ENCODE data around the gene KCNK15.

KCNK15 gene

DNA sequence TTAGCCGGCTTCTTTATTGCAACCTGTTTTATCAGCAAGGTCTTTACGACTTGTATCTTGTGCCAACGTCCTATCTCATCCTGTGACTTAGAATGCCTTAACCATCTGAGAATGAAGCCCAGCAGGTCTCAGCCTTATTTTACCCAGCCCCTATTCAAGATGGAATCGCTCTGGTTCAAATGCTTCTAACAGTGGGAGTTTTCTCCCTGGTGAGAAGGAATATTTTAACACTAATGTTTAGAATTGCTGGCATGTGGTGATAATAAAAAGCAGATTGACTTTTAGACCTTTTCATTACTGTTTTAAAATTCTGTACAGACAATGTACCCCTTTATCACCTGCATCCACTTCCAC, 9.9 kb upstream of the KCNK15 start:
- H3K27me3 ChIP-seq (ENCODE audit: insufficient read depth, low read length), result no peaks in the 10 kb centered on the region
- no peaks in the 10 kb centered on the region for H3K9me3 ChIP-seq (ENCODE audit: low read length)
- H4K20me1 ChIP-seq (ENCODE audit: insufficient read depth, low read length), result no peaks in the 10 kb centered on the region
- H3K4me3 ChIP-seq (ENCODE audit: low read depth, low read length, poor library complexity, severe bottlenecking), result peak overlapping the region; percentile 50
- H3K9me2 ChIP-seq (ENCODE audit: low read depth, low read length), result no peaks in the 10 kb centered on the region
- H3K79me2 ChIP-seq (ENCODE audit: insufficient read depth, low read length), result no peaks in the 10 kb centered on the region
- H3K4me2 ChIP-seq (ENCODE audit: low read length), result peak overlapping the region; percentile 72
- H3K9ac ChIP-seq (ENCODE audit: low read length), result no peak overlapping the region; the same call in 1 of the 2 replicates
- H2AFZ ChIP-seq (ENCODE audit: low read length), result peak overlapping the region; percentile 50; the same call in 1 of the 2 replicates
- TF ChIP-seq, protein P1, sequence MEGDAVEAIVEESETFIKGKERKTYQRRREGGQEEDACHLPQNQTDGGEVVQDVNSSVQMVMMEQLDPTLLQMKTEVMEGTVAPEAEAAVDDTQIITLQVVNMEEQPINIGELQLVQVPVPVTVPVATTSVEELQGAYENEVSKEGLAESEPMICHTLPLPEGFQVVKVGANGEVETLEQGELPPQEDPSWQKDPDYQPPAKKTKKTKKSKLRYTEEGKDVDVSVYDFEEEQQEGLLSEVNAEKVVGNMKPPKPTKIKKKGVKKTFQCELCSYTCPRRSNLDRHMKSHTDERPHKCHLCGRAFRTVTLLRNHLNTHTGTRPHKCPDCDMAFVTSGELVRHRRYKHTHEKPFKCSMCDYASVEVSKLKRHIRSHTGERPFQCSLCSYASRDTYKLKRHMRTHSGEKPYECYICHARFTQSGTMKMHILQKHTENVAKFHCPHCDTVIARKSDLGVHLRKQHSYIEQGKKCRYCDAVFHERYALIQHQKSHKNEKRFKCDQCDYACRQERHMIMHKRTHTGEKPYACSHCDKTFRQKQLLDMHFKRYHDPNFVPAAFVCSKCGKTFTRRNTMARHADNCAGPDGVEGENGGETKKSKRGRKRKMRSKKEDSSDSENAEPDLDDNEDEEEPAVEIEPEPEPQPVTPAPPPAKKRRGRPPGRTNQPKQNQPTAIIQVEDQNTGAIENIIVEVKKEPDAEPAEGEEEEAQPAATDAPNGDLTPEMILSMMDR (IDR thresholded peaks at IDR 0.05; ENCODE audit: low read length), result no peak
- TF ChIP-seq EZH2 (IDR thresholded peaks at IDR 0.05; ENCODE audit: borderline replicate concordance, low read length), result no peak
- peaks cover 15% of the 10 kb centered on the region for H3K4me1 ChIP-seq (ENCODE audit: insufficient read depth, low read length, severe bottlenecking)
- H3F3A ChIP-seq (ENCODE audit: insufficient read depth, low read length), result no peaks in the 10 kb centered on the region
- H3K27ac ChIP-seq (ENCODE audit: low read depth, low read length, poor library complexity, severe bottlenecking), result no peak overlapping the region
- H3K36me3 ChIP-seq (ENCODE audit: insufficient read depth, low read length), result peaks cover 14% of the 10 kb centered on the region; the same call in 1 of the 2 replicates

DNA sequence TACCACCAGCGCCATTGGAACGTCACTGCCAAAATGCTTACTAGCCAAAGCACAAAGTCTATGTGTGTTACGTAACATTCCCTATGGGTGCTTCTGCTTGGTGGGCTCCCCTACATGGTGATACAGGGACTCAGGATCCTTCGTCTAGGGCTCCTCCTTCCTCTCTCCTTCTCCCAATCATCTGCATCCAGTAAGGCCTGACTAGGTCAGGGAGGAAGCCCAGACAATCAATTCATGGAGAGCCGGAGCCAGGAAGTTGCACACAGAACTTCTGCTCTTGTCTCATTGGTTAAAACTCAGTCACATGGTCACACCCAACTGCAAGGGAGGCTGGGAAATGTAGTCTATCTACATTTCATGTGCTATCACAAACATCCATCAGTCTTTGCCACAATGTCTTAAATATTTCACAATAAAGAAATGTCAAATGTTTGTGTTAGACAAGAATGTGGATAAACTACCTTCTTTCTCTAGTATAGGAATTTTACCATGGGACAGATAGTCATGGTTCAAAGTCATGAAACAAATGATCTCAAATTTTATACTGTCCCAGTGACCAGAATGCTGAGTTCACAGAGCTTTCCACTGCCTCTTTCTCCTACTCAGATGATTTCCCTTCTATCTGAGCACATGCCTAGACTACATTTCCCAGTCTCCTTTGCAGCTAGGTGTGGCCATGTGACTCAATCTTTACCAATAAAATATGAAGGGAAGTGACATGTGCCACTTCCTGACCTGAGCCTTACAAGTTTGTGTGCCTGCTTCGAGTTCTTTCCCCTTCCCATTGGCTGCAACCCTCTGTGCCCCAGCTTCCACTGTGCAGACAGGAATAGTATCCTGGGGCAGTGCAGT, 9.3 kb upstream of the KCNK15 start:
- H4K20me1 ChIP-seq (ENCODE audit: insufficient read depth, low read length), result no peaks in the 10 kb centered on the region
- no peaks in the 10 kb centered on the region for H3K9me3 ChIP-seq (ENCODE audit: low read length)
- H3K36me3 ChIP-seq (ENCODE audit: insufficient read depth, low read length), result peaks cover 14% of the 10 kb centered on the region; the same call in 1 of the 2 replicates
- peak overlapping the region; percentile 50; the same call in 1 of the 2 replicates for H2AFZ ChIP-seq (ENCODE audit: low read length)
- no peak overlapping the region for H3K27ac ChIP-seq (ENCODE audit: low read depth, low read length, poor library complexity, severe bottlenecking)
- no peaks in the 10 kb centered on the region for H3K79me2 ChIP-seq (ENCODE audit: insufficient read depth, low read length)
- H3K27me3 ChIP-seq (ENCODE audit: insufficient read depth, low read length), result no peaks in the 10 kb centered on the region
- H3K9ac ChIP-seq (ENCODE audit: low read length), result no peak overlapping the region; the same call in 1 of the 2 replicates
- peak overlapping the region; percentile 72 for H3K4me2 ChIP-seq (ENCODE audit: low read length)
- H3F3A ChIP-seq (ENCODE audit: insufficient read depth, low read length), result no peaks in the 10 kb centered on the region
- peaks cover 15% of the 10 kb centered on the region for H3K4me1 ChIP-seq (ENCODE audit: insufficient read depth, low read length, severe bottlenecking)
- no peaks in the 10 kb centered on the region for H3K9me2 ChIP-seq (ENCODE audit: low read depth, low read length)
- TF ChIP-seq, protein P1 (IDR thresholded peaks at IDR 0.05; ENCODE audit: low read length), result no peak
- no peak for TF ChIP-seq EZH2 (IDR thresholded peaks at IDR 0.05; ENCODE audit: borderline replicate concordance, low read length)
- peak overlapping the region; percentile 50 for H3K4me3 ChIP-seq (ENCODE audit: low read depth, low read length, poor library complexity, severe bottlenecking)

DNA sequence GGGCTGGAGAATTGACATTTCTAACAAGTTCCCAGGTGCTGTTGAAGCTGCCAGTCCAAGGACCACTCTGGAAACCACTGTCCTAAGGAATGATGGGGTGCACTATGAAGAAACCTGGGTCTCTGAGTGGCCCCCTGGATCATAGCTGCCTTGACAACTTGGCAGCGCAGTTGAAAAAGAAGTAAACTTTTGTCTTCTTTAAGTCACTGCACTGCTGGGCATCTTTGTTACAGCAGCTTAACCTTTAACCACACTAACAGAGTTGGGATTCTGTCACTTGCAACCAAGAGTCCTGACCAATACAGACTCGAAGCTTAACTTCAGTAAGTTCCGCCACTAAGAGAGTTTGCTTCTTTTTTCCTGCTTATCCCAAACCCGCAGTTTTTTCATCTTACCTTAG, 8.5 kb upstream of the KCNK15 start:
- H3K4me2 ChIP-seq (ENCODE audit: low read length), result no peak overlapping the region
- no peaks in the 10 kb centered on the region for H4K20me1 ChIP-seq (ENCODE audit: insufficient read depth, low read length)
- H3K4me1 ChIP-seq (ENCODE audit: insufficient read depth, low read length, severe bottlenecking), result peaks cover 15% of the 10 kb centered on the region
- no peaks in the 10 kb centered on the region for H3K9me3 ChIP-seq (ENCODE audit: low read length)
- no peaks in the 10 kb centered on the region for H3K27me3 ChIP-seq (ENCODE audit: insufficient read depth, low read length)
- H3K27ac ChIP-seq (ENCODE audit: low read depth, low read length, poor library complexity, severe bottlenecking), result no peak overlapping the region
- no peaks in the 10 kb centered on the region for H3K9me2 ChIP-seq (ENCODE audit: low read depth, low read length)
- H3K79me2 ChIP-seq (ENCODE audit: insufficient read depth, low read length), result no peaks in the 10 kb centered on the region
- no peak overlapping the region for H3K9ac ChIP-seq (ENCODE audit: low read length)
- H3F3A ChIP-seq (ENCODE audit: insufficient read depth, low read length), result no peaks in the 10 kb centered on the region
- peaks cover 14% of the 10 kb centered on the region; the same call in 1 of the 2 replicates for H3K36me3 ChIP-seq (ENCODE audit: insufficient read depth, low read length)
- H2AFZ ChIP-seq (ENCODE audit: low read length), result no peak overlapping the region
- H3K4me3 ChIP-seq (ENCODE audit: low read depth, low read length, poor library complexity, severe bottlenecking), result no peak overlapping the region
- TF ChIP-seq, protein P1 (IDR thresholded peaks at IDR 0.05; ENCODE audit: low read length), result no peak
- TF ChIP-seq EZH2 (IDR thresholded peaks at IDR 0.05; ENCODE audit: borderline replicate concordance, low read length), result no peak

Data from OCI-LY1 (cell line).